ENCODE measurements around the gene FMN1.
"Not testable (repeated sequence)": the region's sequence is repeated elsewhere in the genome, so short reads cannot be mapped to it uniquely, and the experiment has no call there.

Gene FMN1

GRCh38 chr15:33083232-33084081 is 111.1 kb downstream of the FMN1 start:
- Histone ChIP-seq H3K4me3 (ENCODE audit: low read depth in 1 of 2, low read length in 2 of 2) (no peak overlapping the region), H3K9me3 (ENCODE audit: control insufficient read depth in 1 of 2, low read length in 2 of 2) (no peaks in the 10 kb centered on the region)

GRCh38 chr15:33080006-33080405 is 114.5 kb downstream of the FMN1 start:
- no peaks in the 10 kb centered on the region for H3K27me3 ChIP-seq (ENCODE audit: low read depth, low read length)
- no peak overlapping the region for H3K27ac ChIP-seq (ENCODE audit: low read length)
- no peak overlapping the region for H3K4me3 ChIP-seq (ENCODE audit: low read depth in 1 of 2, low read length in 2 of 2)
- no peaks in the 10 kb centered on the region for H3K36me3 ChIP-seq (ENCODE audit: control insufficient read depth in 1 of 2, insufficient read depth in 2 of 2, low read length in 2 of 2)
- H3K4me1 ChIP-seq (ENCODE audit: control insufficient read depth in 1 of 2, insufficient read depth in 2 of 2, low read length in 2 of 2): no peaks in the 10 kb centered on the region
- no peaks in the 10 kb centered on the region for H3K9me3 ChIP-seq (ENCODE audit: control insufficient read depth in 1 of 2, low read length in 2 of 2)

More at GRCh38 chr15:33083232-33084081, 111.1 kb downstream of the FMN1 start:
- no peaks in the 10 kb centered on the region for H3K4me1 ChIP-seq (ENCODE audit: control insufficient read depth in 1 of 2, insufficient read depth in 2 of 2, low read length in 2 of 2)
- H3K27me3 ChIP-seq (ENCODE audit: low read depth, low read length): no peaks in the 10 kb centered on the region
- H3K36me3 ChIP-seq (ENCODE audit: control insufficient read depth in 1 of 2, insufficient read depth in 2 of 2, low read length in 2 of 2): no peaks in the 10 kb centered on the region
- H3K27ac ChIP-seq (ENCODE audit: low read length): no peak overlapping the region

- Histone ChIP-seq H3K9me3 (ENCODE audit: control insufficient read depth in 1 of 2, low read length in 2 of 2) (no peaks in the 10 kb centered on the region), H3K4me1 (ENCODE audit: control insufficient read depth in 1 of 2, insufficient read depth in 2 of 2, low read length in 2 of 2) (no peaks in the 10 kb centered on the region), H3K27me3 (ENCODE audit: low read depth, low read length) (no peaks in the 10 kb centered on the region), H3K36me3 (ENCODE audit: control insufficient read depth in 1 of 2, insufficient read depth in 2 of 2, low read length in 2 of 2) (no peaks in the 10 kb centered on the region), H3K27ac (ENCODE audit: low read length) (no peak overlapping the region), H3K4me3 (ENCODE audit: low read depth in 1 of 2, low read length in 2 of 2) (no peak overlapping the region)
These were observed 115.9 kb downstream of the FMN1 start for GRCh38 chr15:33078607-33079006.

- Histone ChIP-seq H3K4me3 (ENCODE audit: low read depth in 1 of 2, low read length in 2 of 2) (no peak overlapping the region), H3K27ac (ENCODE audit: low read length) (no peak overlapping the region), H3K9me3 (ENCODE audit: control insufficient read depth in 1 of 2, low read length in 2 of 2) (no peaks in the 10 kb centered on the region), H3K36me3 (ENCODE audit: control insufficient read depth in 1 of 2, insufficient read depth in 2 of 2, low read length in 2 of 2) (no peaks in the 10 kb centered on the region), H3K27me3 (ENCODE audit: low read depth, low read length) (no peaks in the 10 kb centered on the region), H3K4me1 (ENCODE audit: control insufficient read depth in 1 of 2, insufficient read depth in 2 of 2, low read length in 2 of 2) (no peaks in the 10 kb centered on the region)
These were observed 117.6 kb downstream of the FMN1 start for GRCh38 chr15:33076937-33077336.

- no peak overlapping the region for H3K27ac ChIP-seq (ENCODE audit: low read length)
- H3K9me3 ChIP-seq (ENCODE audit: control insufficient read depth in 1 of 2, low read length in 2 of 2): no peaks in the 10 kb centered on the region
- no peaks in the 10 kb centered on the region for H3K4me1 ChIP-seq (ENCODE audit: control insufficient read depth in 1 of 2, insufficient read depth in 2 of 2, low read length in 2 of 2)
- H3K36me3 ChIP-seq (ENCODE audit: control insufficient read depth in 1 of 2, insufficient read depth in 2 of 2, low read length in 2 of 2): no peaks in the 10 kb centered on the region
- no peak overlapping the region for H3K4me3 ChIP-seq (ENCODE audit: low read depth in 1 of 2, low read length in 2 of 2)
- H3K27me3 ChIP-seq (ENCODE audit: low read depth, low read length): no peaks in the 10 kb centered on the region
These were observed 119.6 kb downstream of the FMN1 start for GRCh38 chr15:33074942-33075341.

- Histone ChIP-seq H3K9me3 (ENCODE audit: control insufficient read depth in 1 of 2, low read length in 2 of 2) (no peaks in the 10 kb centered on the region), H3K27ac (ENCODE audit: low read length) (no peak overlapping the region), H3K36me3 (ENCODE audit: control insufficient read depth in 1 of 2, insufficient read depth in 2 of 2, low read length in 2 of 2) (no peaks in the 10 kb centered on the region), H3K4me3 (ENCODE audit: low read depth in 1 of 2, low read length in 2 of 2) (no peak overlapping the region), H3K27me3 (ENCODE audit: low read depth, low read length) (no peaks in the 10 kb centered on the region), H3K4me1 (ENCODE audit: control insufficient read depth in 1 of 2, insufficient read depth in 2 of 2, low read length in 2 of 2) (no peaks in the 10 kb centered on the region)
These were observed 120.3 kb downstream of the FMN1 start for GRCh38 chr15:33074212-33074611.

- Histone ChIP-seq H3K36me3 (ENCODE audit: control insufficient read depth in 1 of 2, insufficient read depth in 2 of 2, low read length in 2 of 2) (no peaks in the 10 kb centered on the region), H3K4me3 (ENCODE audit: low read depth in 1 of 2, low read length in 2 of 2) (no peak overlapping the region), H3K9me3 (ENCODE audit: control insufficient read depth in 1 of 2, low read length in 2 of 2) (no peaks in the 10 kb centered on the region), H3K4me1 (ENCODE audit: control insufficient read depth in 1 of 2, insufficient read depth in 2 of 2, low read length in 2 of 2) (no peaks in the 10 kb centered on the region), H3K27me3 (ENCODE audit: low read depth, low read length) (no peaks in the 10 kb centered on the region), H3K27ac (ENCODE audit: low read length) (no peak overlapping the region)
These were observed 123.1 kb downstream of the FMN1 start for GRCh38 chr15:33071451-33071850.

GRCh38 chr15:33069903-33070302 is 124.6 kb downstream of the FMN1 start:
- H3K27me3 ChIP-seq (ENCODE audit: low read depth, low read length); H3K36me3 ChIP-seq (ENCODE audit: control insufficient read depth in 1 of 2, insufficient read depth in 2 of 2, low read length in 2 of 2); H3K9me3 ChIP-seq (ENCODE audit: control insufficient read depth in 1 of 2, low read length in 2 of 2); H3K4me1 ChIP-seq (ENCODE audit: control insufficient read depth in 1 of 2, insufficient read depth in 2 of 2, low read length in 2 of 2); H3K27ac ChIP-seq (ENCODE audit: low read length); H3K4me3 ChIP-seq (ENCODE audit: low read depth in 1 of 2, low read length in 2 of 2): not testable (repeated sequence)

- Histone ChIP-seq H3K27ac (ENCODE audit: low read length) (no peak overlapping the region), H3K36me3 (ENCODE audit: control insufficient read depth in 1 of 2, insufficient read depth in 2 of 2, low read length in 2 of 2) (no peaks in the 10 kb centered on the region), H3K4me1 (ENCODE audit: control insufficient read depth in 1 of 2, insufficient read depth in 2 of 2, low read length in 2 of 2) (no peaks in the 10 kb centered on the region), H3K27me3 (ENCODE audit: low read depth, low read length) (no peaks in the 10 kb centered on the region), H3K4me3 (ENCODE audit: low read depth in 1 of 2, low read length in 2 of 2) (no peak overlapping the region), H3K9me3 (ENCODE audit: control insufficient read depth in 1 of 2, low read length in 2 of 2) (no peaks in the 10 kb centered on the region)
These were observed 125.4 kb downstream of the FMN1 start for GRCh38 chr15:33069161-33069560.

- Histone ChIP-seq H3K27me3 (ENCODE audit: low read depth, low read length) (no peaks in the 10 kb centered on the region), H3K36me3 (ENCODE audit: control insufficient read depth in 1 of 2, insufficient read depth in 2 of 2, low read length in 2 of 2) (no peaks in the 10 kb centered on the region), H3K4me3 (ENCODE audit: low read depth in 1 of 2, low read length in 2 of 2) (peak overlapping the region in 1 of 2 donors; percentile 60), H3K9me3 (ENCODE audit: control insufficient read depth in 1 of 2, low read length in 2 of 2) (no peaks in the 10 kb centered on the region), H3K4me1 (ENCODE audit: control insufficient read depth in 1 of 2, insufficient read depth in 2 of 2, low read length in 2 of 2) (no peaks in the 10 kb centered on the region), H3K27ac (ENCODE audit: low read length) (peak overlapping the region; percentile 73)
These were observed 126.0 kb downstream of the FMN1 start for GRCh38 chr15:33068511-33068990.

GRCh38 chr15:33068007-33068481 is 126.5 kb downstream of the FMN1 start:
- Histone ChIP-seq H3K27ac (ENCODE audit: low read length) (peak overlapping the region; percentile 73), H3K4me1 (ENCODE audit: control insufficient read depth in 1 of 2, insufficient read depth in 2 of 2, low read length in 2 of 2) (no peaks in the 10 kb centered on the region), H3K4me3 (ENCODE audit: low read depth in 1 of 2, low read length in 2 of 2) (peak overlapping the region in 1 of 2 donors; percentile 60), H3K9me3 (ENCODE audit: control insufficient read depth in 1 of 2, low read length in 2 of 2) (no peaks in the 10 kb centered on the region), H3K27me3 (ENCODE audit: low read depth, low read length) (no peaks in the 10 kb centered on the region), H3K36me3 (ENCODE audit: control insufficient read depth in 1 of 2, insufficient read depth in 2 of 2, low read length in 2 of 2) (no peaks in the 10 kb centered on the region)

Measured in muscle layer of duodenum (tissue), 2 donors.